NT2/D1 (cell line): ENCODE measurements around the gene ZDHHC8.
A peak's percentile ranks its signal among the peaks of the same experiment; 100 is the strongest.

Source experiments
- DNase-seq: peaks from one replicate; pipeline ENCODE4 v3.0.0-alpha.2; 2011; ENCODE audit warnings: low read depth, low spot score
- H3K27me3 ChIP-seq: 2 replicates; pipeline ENCODE4 v1.6.0; 2011; ENCODE audit warnings: mild to moderate bottlenecking; ENCODE audit not compliant: insufficient read length, insufficient read depth
- H3K36me3 ChIP-seq: 2 replicates; pipeline ENCODE4 v1.6.1; 2011; ENCODE audit warnings: mild to moderate bottlenecking, low read length, mixed read lengths; ENCODE audit not compliant: insufficient read depth, insufficient read length
- H3K4me1 ChIP-seq: 2 replicates; pipeline ENCODE4 v1.5.1; 2011; ENCODE audit not compliant: insufficient read depth, insufficient read length
- H3K4me3 ChIP-seq: 2 replicates; pipeline ENCODE4 v1.5.1; 2011; ENCODE audit warnings: low read depth; ENCODE audit not compliant: insufficient read length
- H3K9ac ChIP-seq: 2 replicates; pipeline ENCODE4 v1.6.0; 2011; ENCODE audit warnings: low read depth; ENCODE audit not compliant: insufficient read length
- H3K9me3 ChIP-seq: 2 replicates; pipeline ENCODE4 v1.5.1; 2011; ENCODE audit warnings: mild to moderate bottlenecking, low read length; ENCODE audit not compliant: insufficient read depth
- SUZ12 ChIP-seq: IDR thresholded peaks from 2 replicates; pipeline ENCODE4 v1.6.1; 2011; ENCODE audit not compliant: insufficient read length, insufficient read depth; ENCODE audit errors: extremely low read depth
- YY1 ChIP-seq: IDR thresholded peaks from 2 replicates; pipeline ENCODE4 v1.6.1; 2011; ENCODE audit not compliant: insufficient read length, insufficient read depth
- ZNF274 ChIP-seq: IDR thresholded peaks from 2 replicates; pipeline ENCODE4 v1.6.1; 2011; ENCODE audit warnings: mild to moderate bottlenecking, low read depth, low read length

Gene ZDHHC8

DNA sequence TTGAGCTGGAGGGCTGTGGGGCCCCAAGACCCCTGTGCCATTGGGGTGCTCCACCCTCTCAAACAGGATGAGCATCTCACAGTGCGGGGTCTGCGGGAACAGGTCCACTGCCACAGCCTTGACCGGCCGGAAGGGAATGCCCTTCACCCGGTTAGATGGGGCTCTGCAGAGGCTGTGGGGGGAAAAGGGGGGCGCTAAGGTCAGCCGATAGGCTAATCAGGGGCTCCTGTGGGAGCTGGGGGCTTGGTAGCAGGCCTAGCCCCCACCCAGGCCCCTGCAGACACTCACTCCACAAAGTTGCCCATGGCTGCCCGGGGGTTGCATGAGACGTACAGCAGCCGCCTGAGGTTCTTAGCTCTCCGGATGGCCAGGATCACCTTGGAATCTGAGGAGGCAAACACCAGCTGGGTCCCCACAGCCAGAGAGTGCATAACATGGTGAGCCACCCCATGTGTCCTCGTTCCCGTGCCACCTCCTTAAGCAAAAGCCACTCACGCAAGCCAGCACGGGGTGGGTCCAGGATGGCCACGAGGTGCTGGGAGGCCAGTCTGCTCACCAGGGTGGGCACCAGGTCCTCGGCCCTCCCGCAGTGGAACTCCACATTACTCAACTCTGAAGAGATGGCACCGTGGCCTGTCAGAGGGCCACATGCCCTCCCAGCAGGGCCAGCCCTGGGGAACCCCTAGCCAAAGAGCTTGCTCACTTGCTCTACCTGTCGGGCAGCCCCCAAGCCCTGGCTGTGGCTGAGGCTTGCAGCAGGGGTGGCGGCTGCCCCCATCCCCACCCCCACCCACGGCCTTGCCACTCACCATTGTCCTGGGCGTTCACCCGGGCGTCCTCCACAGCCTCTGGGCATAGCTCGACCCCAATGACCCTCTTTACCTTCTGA, 18.7 kb upstream of the ZDHHC8 start:
- Histone ChIP-seq H3K27me3 (no peaks in the 10 kb centered on the region), H3K4me1 (peaks cover 6% of the 10 kb centered on the region), H3K36me3 (peaks cover 82% of the 10 kb centered on the region), H3K4me3 (no peak overlapping the region), H3K9me3 (no peaks in the 10 kb centered on the region), H3K9ac (no peak overlapping the region)
- DNase-seq = no peak
- TF ChIP-seq SUZ12 = no peak
- TF ChIP-seq ZNF274 = no peak
- TF ChIP-seq YY1 = no peak

- H3K9me3 ChIP-seq = no peaks in the 10 kb centered on the region
- no peak overlapping the region for H3K4me3 ChIP-seq
- H3K4me1 ChIP-seq = peaks cover 6% of the 10 kb centered on the region
- no peak overlapping the region for H3K9ac ChIP-seq
- H3K27me3 ChIP-seq = no peaks in the 10 kb centered on the region
- H3K36me3 ChIP-seq = peaks cover 82% of the 10 kb centered on the region
- no peak for DNase-seq
- TF ChIP-seq SUZ12 (no peak), YY1 (no peak), ZNF274 (no peak)
Observed at GRCh38 chr22:20113551-20114310, 17.9 kb upstream of the ZDHHC8 start.

- no peak for DNase-seq
- Histone ChIP-seq H3K36me3 (peaks cover 80% of the 10 kb centered on the region), H3K27me3 (no peaks in the 10 kb centered on the region), H3K9me3 (no peaks in the 10 kb centered on the region), H3K4me1 (peaks cover 6% of the 10 kb centered on the region), H3K9ac (peak overlapping the region; percentile 96), H3K4me3 (no peak overlapping the region)
- TF ChIP-seq YY1 = no peak
- no peak for TF ChIP-seq ZNF274
- TF ChIP-seq SUZ12 = no peak
Observed at GRCh38 chr22:20114506-20115475, 16.8 kb upstream of the ZDHHC8 start.

DNA sequence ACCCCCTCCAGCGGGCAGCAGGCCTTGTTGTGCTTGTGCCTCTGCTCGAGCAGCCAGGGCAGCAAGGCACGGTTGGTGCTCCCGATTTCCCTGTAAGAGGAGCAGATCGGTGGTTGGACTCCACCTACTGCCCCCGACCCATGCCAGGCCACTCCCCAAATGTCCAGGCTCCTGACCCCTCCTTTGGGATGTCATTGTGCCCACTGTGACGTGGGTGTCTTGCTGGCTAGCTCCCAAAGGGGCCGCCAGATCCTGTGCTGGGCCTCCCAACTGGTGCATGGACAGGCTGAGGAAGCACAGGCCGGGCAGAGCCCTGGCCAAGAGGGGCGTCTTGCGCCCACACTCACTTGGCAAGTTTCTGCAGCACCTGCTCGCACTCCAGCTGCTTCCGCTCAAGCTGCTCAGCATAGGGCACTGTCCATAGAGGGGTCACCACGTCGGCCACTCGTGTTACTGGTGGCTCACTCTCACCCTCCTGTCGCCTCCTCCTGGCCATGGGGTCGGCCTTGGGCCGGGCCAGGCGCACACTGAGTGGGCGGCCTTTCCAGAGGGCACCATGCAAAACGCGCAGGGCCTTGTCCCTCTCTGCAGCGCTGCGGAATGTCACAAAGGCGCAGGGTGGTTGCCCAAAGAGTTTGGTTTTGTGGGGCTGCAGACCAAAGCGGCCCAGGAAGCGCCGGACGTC, 15.8 kb upstream of the ZDHHC8 start, which contains the start of gene RANBP1:
Gene RANBP1, plus strand, starts transcription at position 414 of the 685 bp plus-strand sequence. Its CDS starts 81 bp downstream, at position 495.
- TF ChIP-seq SUZ12 (no peak), ZNF274 (no peak), YY1 (no peak)
- Histone ChIP-seq H3K9me3 (no peaks in the 10 kb centered on the region), H3K4me1 (peaks cover 8% of the 10 kb centered on the region), H3K4me3 (peak within 1 kb of the TSS; percentile 92), H3K36me3 (peaks cover 80% of the 10 kb centered on the region), H3K27me3 (no peaks in the 10 kb centered on the region), H3K9ac (peak within 1 kb of the TSS; percentile 96)
- no peak for DNase-seq

DNA sequence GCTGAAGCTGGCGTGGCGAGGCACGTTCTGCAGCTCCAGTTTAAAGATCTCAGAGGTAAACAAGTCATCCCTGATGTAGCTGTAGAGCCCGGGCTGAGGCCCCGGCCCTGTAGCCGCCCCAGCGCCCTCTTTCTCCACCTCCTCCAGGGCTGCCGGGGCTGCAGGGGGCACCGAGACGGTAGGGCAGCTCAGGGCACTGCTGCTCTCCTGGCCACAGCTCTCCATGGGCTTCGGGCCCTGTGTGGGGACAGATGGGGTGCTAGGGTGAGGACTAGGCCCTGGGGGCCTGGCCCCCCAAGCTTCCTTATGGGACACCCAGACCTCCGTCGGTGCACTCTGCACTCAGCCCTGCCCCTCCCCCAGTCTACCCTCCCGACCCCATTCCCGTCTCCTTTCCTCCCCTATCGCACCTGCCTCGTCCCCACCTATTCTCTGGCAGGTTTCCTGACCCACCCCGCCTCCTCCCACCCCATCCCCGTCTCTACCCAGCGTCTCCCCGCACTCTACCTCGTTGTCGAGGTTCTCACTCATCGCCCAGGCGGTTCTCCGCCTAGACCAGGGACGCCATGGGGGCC, 15.1 kb upstream of the ZDHHC8 start:
- Histone ChIP-seq H3K36me3 (peaks cover 77% of the 10 kb centered on the region), H3K9ac (peak overlapping the region; percentile 96), H3K9me3 (no peaks in the 10 kb centered on the region), H3K4me3 (peak overlapping the region; percentile 92), H3K4me1 (peaks cover 8% of the 10 kb centered on the region), H3K27me3 (no peaks in the 10 kb centered on the region)
- TF ChIP-seq SUZ12 (no peak), YY1 (no peak), ZNF274 (no peak)
- no peak for DNase-seq

DNA sequence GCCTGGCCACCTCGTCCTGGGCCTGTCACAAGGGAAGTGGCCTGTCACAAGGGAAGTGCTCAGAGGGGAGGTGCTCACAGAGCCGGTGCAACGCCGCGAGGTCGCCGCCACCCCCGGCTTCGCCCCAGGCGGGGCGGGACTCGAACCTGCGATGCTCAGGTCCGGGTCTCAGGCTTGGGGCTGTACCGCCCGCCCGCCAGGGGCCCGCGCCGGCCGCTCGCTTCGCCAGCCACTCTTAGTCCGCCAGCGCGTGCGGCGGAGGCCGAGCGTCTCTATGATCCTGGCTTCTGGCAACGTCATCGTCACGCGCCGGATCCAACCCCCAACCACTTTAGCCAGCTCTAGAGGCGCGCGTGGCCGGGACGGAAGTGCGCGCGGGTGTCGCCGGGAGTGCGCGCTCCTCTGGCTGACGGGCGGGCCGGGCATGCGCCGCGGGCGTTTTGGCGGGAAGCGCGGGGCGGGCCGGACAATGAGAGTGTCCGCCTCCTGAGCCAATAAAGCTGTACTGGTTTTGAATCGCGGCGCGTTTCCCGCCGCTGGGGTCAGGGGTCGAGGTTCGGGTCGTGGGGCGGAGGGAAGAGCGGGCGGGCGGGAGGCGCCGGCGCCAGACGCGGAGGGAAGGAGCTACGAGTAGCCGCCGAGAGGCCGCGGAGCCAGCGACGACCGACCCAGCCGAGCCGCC, 14.5 kb upstream of the ZDHHC8 start, which contains the start of gene TRMT2A:
Gene TRMT2A, minus strand, starts transcription at position 276 of the 682 bp plus-strand sequence. CDS start 320 bp downstream, outside the sequence.
- Histone ChIP-seq H3K36me3 (peaks cover 78% of the 10 kb centered on the region), H3K9me3 (no peaks in the 10 kb centered on the region), H3K4me3 (peak within 1 kb of the TSS; percentile 92), H3K27me3 (no peaks in the 10 kb centered on the region), H3K9ac (peak within 1 kb of the TSS; percentile 98), H3K4me1 (peaks cover 6% of the 10 kb centered on the region)
- peak; percentile 97 for DNase-seq
- TF ChIP-seq ZNF274 = no peak
- no peak for TF ChIP-seq SUZ12
- no peak for TF ChIP-seq YY1
